Measurements from ENCODE around the gene SPIN2B. TPM values are rescaled to one million over a fixed set of nuclear protein-coding genes. Genes with fewer than 3 reads are reported as not detected.

SPIN2B gene
- total RNA-seq, 1 donor from 2014 or later, result 5.5 TPM

DNA sequence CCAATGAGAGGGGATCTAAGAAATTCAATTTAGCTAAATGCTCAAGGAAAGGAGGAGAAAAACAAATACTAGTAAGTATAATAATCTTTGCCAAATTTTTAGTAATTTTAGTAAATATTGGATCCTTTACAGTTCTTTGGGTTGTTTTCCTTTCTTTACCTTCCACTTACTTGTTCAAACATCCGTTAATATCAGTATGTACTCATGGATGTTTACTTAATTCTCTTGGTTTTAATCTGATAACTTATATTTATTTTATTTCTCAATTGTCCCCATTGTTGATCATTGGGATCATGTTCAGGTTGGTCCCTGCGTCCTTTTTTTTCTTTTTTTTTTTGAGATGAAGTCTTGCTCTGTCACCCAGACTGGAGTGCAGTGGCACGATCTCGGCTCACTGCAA is 46.9 kb downstream of the SPIN2B start:
- no peak for DNase-seq (ENCODE audit: extremely low read depth, low read depth, low spot score)

DNA sequence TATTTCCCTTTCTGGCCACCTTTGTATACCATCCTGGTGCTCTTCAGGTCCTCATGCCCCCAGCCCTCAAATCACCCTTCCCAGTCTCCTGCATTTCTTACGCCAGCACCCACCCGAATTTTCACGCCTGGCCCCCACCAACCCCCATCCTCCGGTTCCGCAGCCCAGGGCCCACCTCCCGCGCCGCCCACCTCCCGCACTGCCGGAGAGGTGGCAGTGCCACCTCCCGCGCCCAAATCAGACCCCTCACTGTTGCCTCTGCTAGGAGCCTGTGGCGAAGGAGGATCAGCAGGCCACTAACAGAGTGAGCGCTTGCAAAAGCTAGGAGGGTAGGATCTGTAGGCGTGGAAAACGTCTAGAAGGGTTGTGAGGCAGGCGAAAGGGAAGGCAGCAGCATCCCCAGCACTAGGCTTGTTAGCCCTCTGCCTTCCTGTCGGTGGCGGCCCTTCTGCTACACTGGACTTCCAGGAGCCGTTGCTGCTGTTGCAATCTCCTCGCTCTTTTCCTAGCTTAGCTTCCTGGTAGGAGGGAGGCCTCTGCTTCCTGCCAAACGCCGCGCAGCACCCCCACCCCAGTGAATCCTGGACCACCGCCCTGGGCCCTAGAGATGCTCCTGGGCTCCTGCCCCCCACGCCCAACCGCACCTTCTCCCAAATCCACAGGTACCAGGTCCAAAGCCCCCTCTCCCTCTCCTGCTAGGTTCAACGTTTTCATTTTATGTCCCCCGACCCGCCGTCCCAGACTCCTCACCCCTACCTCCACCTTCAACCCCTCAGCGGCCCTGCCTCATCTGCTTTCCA is 51.0 kb downstream of the SPIN2B start:
- no peak for DNase-seq (ENCODE audit: extremely low read depth, low read depth, low spot score)

Other genes starting within 250 kb of the SPIN2B start
- 2.7 and 3.1 TPM in 2 replicates for gene SPIN3, start 126.0 kb downstream of the SPIN2B start, total RNA-seq
- gene SPIN2A, start 15.8 kb upstream of the SPIN2B start, total RNA-seq, result not detected in 2 replicates
- 0.15 TPM in 1 of 2 replicates, not detected in the other for gene FAAH2, start 165.2 kb upstream of the SPIN2B start, total RNA-seq

Data from glomerular endothelial cell (primary cell).